HG02588 (cell line): ENCODE data around the gene CIAPIN1.
"Not testable (repeated sequence)": the region's sequence is repeated elsewhere in the genome, so short reads cannot be mapped to it uniquely, and the experiment has no call there.

Experiments
- ATAC-seq: cut with Tn5 transposase; IDR thresholded peaks from one replicate; pipeline ENCODE4 v1.9.1; 2021; ENCODE audit warnings: mild to moderate bottlenecking, moderate library complexity; ENCODE audit not compliant: unreplicated experiment

The CIAPIN1 gene

GRCh38 chr16:57444711-57445110, 2.5 kb downstream of the CIAPIN1 start:
- ATAC-seq, result no peak

GRCh38 chr16:57440551-57440950, 6.6 kb downstream of the CIAPIN1 start:
- ATAC-seq, result not testable (repeated sequence)

- not testable (repeated sequence) for ATAC-seq
Observed at GRCh38 chr16:57439947-57440346, 7.2 kb downstream of the CIAPIN1 start.

- ATAC-seq, result no peak
Observed at GRCh38 chr16:57435838-57436237, 11.3 kb downstream of the CIAPIN1 start.

GRCh38 chr16:57434003-57434402, 13.2 kb downstream of the CIAPIN1 start:
- ATAC-seq, result no peak

GRCh38 chr16:57432989-57433388, 14.2 kb downstream of the CIAPIN1 start:
- ATAC-seq, result no peak

- no peak for ATAC-seq
Observed at GRCh38 chr16:57432505-57432904, 14.7 kb downstream of the CIAPIN1 start.

- no peak for ATAC-seq
Observed at GRCh38 chr16:57430955-57431354, 16.2 kb downstream of the CIAPIN1 start.

- ATAC-seq, result no peak
Observed at GRCh38 chr16:57427824-57428223, 19.4 kb downstream of the CIAPIN1 start.

- ATAC-seq, result no peak
Observed at GRCh38 chr16:57427307-57427706, 19.9 kb downstream of the CIAPIN1 start.

- no peak for ATAC-seq
Observed at GRCh38 chr16:57426356-57426755, 20.8 kb downstream of the CIAPIN1 start.

GRCh38 chr16:57424583-57424982, 22.6 kb downstream of the CIAPIN1 start:
- no peak for ATAC-seq

GRCh38 chr16:57423152-57423551, 24.0 kb downstream of the CIAPIN1 start:
- no peak for ATAC-seq

GRCh38 chr16:57422026-57422944, 24.9 kb downstream of the CIAPIN1 start:
- ATAC-seq, result no peak

- ATAC-seq, result no peak
Observed at GRCh38 chr16:57419506-57419905, 27.7 kb downstream of the CIAPIN1 start.

- ATAC-seq, result no peak
Observed at GRCh38 chr16:57416084-57416483, 31.1 kb downstream of the CIAPIN1 start.

- no peak for ATAC-seq
Observed at GRCh38 chr16:57413733-57414132, 33.5 kb downstream of the CIAPIN1 start.

GRCh38 chr16:57413301-57413730, 33.9 kb downstream of the CIAPIN1 start:
- peak; percentile 60 for ATAC-seq

GRCh38 chr16:57412584-57412983, 34.6 kb downstream of the CIAPIN1 start:
- ATAC-seq, result no peak

GRCh38 chr16:57411362-57411976, 35.7 kb downstream of the CIAPIN1 start:
- ATAC-seq, result no peak

- no peak for ATAC-seq
Observed at GRCh38 chr16:57409870-57410587, 37.2 kb downstream of the CIAPIN1 start.
